ENCODE measurements around the gene PLA2G4E.

- TF ChIP-seq POLR2AphosphoS5 (IDR thresholded peaks at IDR 0.05; ENCODE audit: low read depth, low read length) (no peak), CTCF (IDR thresholded peaks at IDR 0.05) (no peak), TCF7L2 (IDR thresholded peaks at IDR 0.05; ENCODE audit: low read depth, low read length) (no peak), SIN3A (IDR thresholded peaks at IDR 0.05; ENCODE audit: borderline replicate concordance, insufficient read depth, low read depth, low read length) (no peak), REST (IDR thresholded peaks at IDR 0.05; ENCODE audit: insufficient read depth in 1 of 2, low read depth in 2 of 2, low read length in 1 of 2) (no peak)
Measured at GRCh38 chr15:42038401-42038800, 17.6 kb upstream of the PLA2G4E start.
